Activated CD8-positive, alpha-beta memory T cell treated with anti-CD3 and anti-CD28 coated beads, Interleukin-2, amount 50 U/mL, for 1 hour (primary cell): ENCODE measurements around the gene FIBCD1.

ENCODE experiments used
- DNase-seq: peaks from one replicate; pipeline ENCODE4 v3.0.0-alpha.2; 2020; ENCODE audit errors: extremely low read depth

The FIBCD1 gene

GRCh38 chr9:130936285-130937117 is 2.5 kb downstream of the FIBCD1 start:
- DNase-seq: no peak

GRCh38 chr9:130935648-130936271 is 3.3 kb downstream of the FIBCD1 start:
- DNase-seq: no peak

GRCh38 chr9:130934702-130935647 is 4.1 kb downstream of the FIBCD1 start:
- DNase-seq: no peak

- no peak for DNase-seq
Measured at GRCh38 chr9:130934246-130934645, 4.8 kb downstream of the FIBCD1 start.

GRCh38 chr9:130933114-130934046 is 5.7 kb downstream of the FIBCD1 start:
- DNase-seq: no peak

- no peak for DNase-seq
Measured at GRCh38 chr9:130932255-130933079, 6.6 kb downstream of the FIBCD1 start.

- DNase-seq: no peak
Measured at GRCh38 chr9:130931508-130932254, 7.4 kb downstream of the FIBCD1 start.

- no peak for DNase-seq
Measured at GRCh38 chr9:130930804-130931349, 8.2 kb downstream of the FIBCD1 start.

GRCh38 chr9:130930132-130930803 is 8.8 kb downstream of the FIBCD1 start:
- no peak for DNase-seq

GRCh38 chr9:130929571-130930038 is 9.4 kb downstream of the FIBCD1 start:
- DNase-seq: no peak

- DNase-seq: no peak
Measured at GRCh38 chr9:130927995-130928900, 10.8 kb downstream of the FIBCD1 start.

GRCh38 chr9:130927338-130927737 is 11.7 kb downstream of the FIBCD1 start:
- DNase-seq: no peak

GRCh38 chr9:130925050-130925678 is 13.9 kb downstream of the FIBCD1 start:
- no peak for DNase-seq

- no peak for DNase-seq
Measured at GRCh38 chr9:130924448-130924788, 14.6 kb downstream of the FIBCD1 start.

GRCh38 chr9:130923611-130924447 is 15.2 kb downstream of the FIBCD1 start:
- no peak for DNase-seq
